ENCODE measurements around the gene IGSF11. TPM values are rescaled to one million over a fixed set of nuclear protein-coding genes. Genes with fewer than 3 reads are reported as not detected.

Gene IGSF11
- total and polyA plus RNA-seq, 2 donors: 0.27 to 0.42 TPM

DNA sequence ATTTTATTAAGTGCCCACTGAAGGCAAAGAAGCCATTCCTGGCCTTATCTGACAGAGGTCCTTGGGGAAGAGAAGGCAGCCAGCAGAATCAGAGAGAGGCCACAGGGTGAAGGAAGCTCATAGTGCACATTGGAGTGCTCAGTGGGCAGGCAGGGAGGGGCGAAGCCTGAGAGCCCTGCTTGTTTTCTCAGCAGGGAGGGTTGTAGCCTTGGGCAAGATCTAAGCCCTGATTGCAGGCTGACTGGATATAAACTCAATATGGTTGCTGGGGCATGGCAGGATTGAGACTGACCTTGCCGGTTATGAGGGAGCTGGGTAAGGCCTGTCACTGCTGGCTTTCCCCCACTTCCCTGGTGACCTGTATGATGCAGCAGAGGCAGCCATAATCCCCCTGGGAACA is 7.5 kb upstream of the IGSF11 start:
- Histone ChIP-seq H3K4me3 (ENCODE audit: low read length in 2 of 2) (no peak overlapping the region), H3K4me1 (ENCODE audit: control insufficient read depth in 2 of 2, insufficient read depth in 2 of 2, low read length in 2 of 2) (no peaks in the 10 kb centered on the region), H3K9me3 (ENCODE audit: control insufficient read depth in 2 of 2, insufficient read depth in 1 of 2, low read length in 1 of 2) (no peaks in the 10 kb centered on the region), H3K27ac (ENCODE audit: low read depth in 1 of 2, low read length in 1 of 2) (no peak overlapping the region), H3K27me3 (ENCODE audit: control insufficient read depth in 2 of 2, insufficient read depth in 1 of 2, low read length in 1 of 2) (no peaks in the 10 kb centered on the region), H3K36me3 (ENCODE audit: control insufficient read depth in 2 of 2, insufficient read depth in 2 of 2, low read length in 1 of 2) (no peaks in the 10 kb centered on the region)
- 97% methylated on average over 2 of the region's 2 CpGs for WGBS
- DNase-seq (ENCODE audit: low read depth in 6 of 9, low spot score in 9 of 9): no peak

- Histone ChIP-seq H3K27me3 (ENCODE audit: control insufficient read depth in 2 of 2, insufficient read depth in 1 of 2, low read length in 1 of 2) (peaks cover 17 to 37% of the 10 kb centered on the region in 2 donors), H3K36me3 (ENCODE audit: control insufficient read depth in 2 of 2, insufficient read depth in 2 of 2, low read length in 1 of 2) (no peaks in the 10 kb centered on the region), H3K4me1 (ENCODE audit: control insufficient read depth in 2 of 2, insufficient read depth in 2 of 2, low read length in 2 of 2) (peaks cover 5 to 12% of the 10 kb centered on the region in 2 donors), H3K27ac (ENCODE audit: low read depth in 1 of 2, low read length in 1 of 2) (no peak overlapping the region), H3K9me3 (ENCODE audit: control insufficient read depth in 2 of 2, insufficient read depth in 1 of 2, low read length in 1 of 2) (no peaks in the 10 kb centered on the region), H3K4me3 (ENCODE audit: low read length in 2 of 2) (peak overlapping the region in 1 of 2 donors; percentile 44)
- DNase-seq (ENCODE audit: low read depth in 6 of 9, low spot score in 9 of 9): peak in 2 of 9 donors; percentile 50 to 80
- WGBS: 1% methylated on average over 18 of the region's 18 CpGs
These were observed 334 bp upstream of the IGSF11 start for GRCh38 chr3:119035014-119035346.

DNA sequence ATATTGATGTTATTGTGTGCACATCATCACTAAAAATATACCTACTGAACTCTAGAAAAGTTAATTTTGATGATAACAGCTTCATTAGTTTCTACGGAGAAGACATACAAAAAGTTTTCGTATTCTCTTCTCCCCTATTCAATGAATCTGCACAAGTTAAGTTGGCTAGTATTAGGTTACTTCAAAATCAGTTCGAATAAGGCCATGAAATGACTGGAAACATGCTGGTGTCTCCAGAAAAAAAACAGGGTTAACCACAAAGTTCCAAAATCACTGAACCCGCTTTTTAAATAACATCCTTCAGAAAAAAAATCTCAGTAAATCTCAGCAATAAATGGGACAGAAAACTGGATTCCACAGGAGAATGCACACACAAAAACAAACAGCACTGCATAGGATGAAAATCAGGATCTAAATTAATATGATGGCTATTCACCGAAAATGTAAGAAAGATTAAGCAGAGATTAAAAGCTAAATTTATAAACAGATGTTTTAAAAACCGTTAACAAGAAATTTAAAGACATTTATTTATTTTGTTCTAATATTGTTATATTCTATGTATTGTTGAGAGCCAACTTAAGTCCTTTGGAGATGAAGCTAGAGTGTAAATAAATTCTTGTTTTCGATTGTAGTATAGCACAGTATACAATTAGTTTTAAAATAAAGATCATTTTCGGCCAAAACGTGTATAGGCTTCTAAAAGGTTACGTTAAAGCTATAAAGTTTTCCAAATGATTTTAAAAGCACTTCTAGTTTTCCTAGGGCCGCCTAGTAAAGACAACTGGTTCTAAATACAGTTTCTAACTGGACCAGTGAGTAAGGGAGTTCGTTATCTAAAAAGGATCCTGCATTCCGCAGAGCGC is 1.0 kb downstream of the IGSF11 start:
- 56% methylated on average over 14 of the region's 14 CpGs for WGBS
- H3K27me3 ChIP-seq (ENCODE audit: control insufficient read depth in 2 of 2, insufficient read depth in 1 of 2, low read length in 1 of 2): peaks cover 17 to 37% of the 10 kb centered on the region in 2 donors
- peak in 1 of 9 donors; percentile 4 for DNase-seq (ENCODE audit: low read depth in 6 of 9, low spot score in 9 of 9)
- no peaks in the 10 kb centered on the region for H3K36me3 ChIP-seq (ENCODE audit: control insufficient read depth in 2 of 2, insufficient read depth in 2 of 2, low read length in 1 of 2)
- H3K4me1 ChIP-seq (ENCODE audit: control insufficient read depth in 2 of 2, insufficient read depth in 2 of 2, low read length in 2 of 2): peaks cover 5 to 12% of the 10 kb centered on the region in 2 donors
- H3K9me3 ChIP-seq (ENCODE audit: control insufficient read depth in 2 of 2, insufficient read depth in 1 of 2, low read length in 1 of 2): no peaks in the 10 kb centered on the region
- peak overlapping the region in 1 of 2 donors; percentile 44 for H3K4me3 ChIP-seq (ENCODE audit: low read length in 2 of 2)
- H3K27ac ChIP-seq (ENCODE audit: low read depth in 1 of 2, low read length in 1 of 2): no peak overlapping the region

DNA sequence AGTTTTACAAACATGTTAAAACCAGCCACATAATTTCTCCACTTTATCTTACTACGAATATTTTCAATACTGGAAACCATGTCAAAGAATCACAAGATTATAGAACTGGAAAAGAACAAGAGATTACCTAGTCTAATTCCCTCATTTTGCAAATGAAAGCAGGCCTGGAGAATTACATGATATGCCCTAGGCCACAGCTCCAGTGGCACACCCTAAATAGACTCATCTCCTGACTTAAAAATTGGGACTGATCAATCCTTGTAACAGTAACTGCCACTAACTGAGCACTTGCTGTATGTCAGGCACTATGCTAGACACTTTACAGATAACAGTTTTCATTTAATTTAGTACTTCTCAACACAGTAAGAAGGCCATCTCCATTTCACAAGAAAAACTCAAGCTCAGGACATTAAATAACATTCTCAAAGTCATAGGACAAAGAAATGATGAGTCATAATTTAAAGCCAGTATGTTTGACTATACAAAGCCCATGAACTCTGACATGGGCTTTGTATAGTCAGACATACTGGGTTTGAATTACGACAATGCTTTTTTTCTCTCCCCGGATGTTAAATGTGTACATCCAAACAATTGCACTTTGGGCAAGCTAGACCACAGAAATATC is 9.4 kb downstream of the IGSF11 start:
- no peak overlapping the region for H3K27ac ChIP-seq (ENCODE audit: low read depth in 1 of 2, low read length in 1 of 2)
- no peak for DNase-seq (ENCODE audit: low read depth in 6 of 9, low spot score in 9 of 9)
- H3K4me3 ChIP-seq (ENCODE audit: low read length in 2 of 2): no peak overlapping the region
- H3K9me3 ChIP-seq (ENCODE audit: control insufficient read depth in 2 of 2, insufficient read depth in 1 of 2, low read length in 1 of 2): no peaks in the 10 kb centered on the region
- H3K27me3 ChIP-seq (ENCODE audit: control insufficient read depth in 2 of 2, insufficient read depth in 1 of 2, low read length in 1 of 2): no peaks in the 10 kb centered on the region
- WGBS: 94% methylated on average over 3 of the region's 3 CpGs
- no peaks in the 10 kb centered on the region for H3K4me1 ChIP-seq (ENCODE audit: control insufficient read depth in 2 of 2, insufficient read depth in 2 of 2, low read length in 2 of 2)
- no peaks in the 10 kb centered on the region for H3K36me3 ChIP-seq (ENCODE audit: control insufficient read depth in 2 of 2, insufficient read depth in 2 of 2, low read length in 1 of 2)

GRCh38 chr3:119019767-119020518 is 14.7 kb downstream of the IGSF11 start:
- Histone ChIP-seq H3K4me1 (ENCODE audit: control insufficient read depth in 2 of 2, insufficient read depth in 2 of 2, low read length in 2 of 2) (no peaks in the 10 kb centered on the region), H3K27ac (ENCODE audit: low read depth in 1 of 2, low read length in 1 of 2) (no peak overlapping the region), H3K9me3 (ENCODE audit: control insufficient read depth in 2 of 2, insufficient read depth in 1 of 2, low read length in 1 of 2) (no peaks in the 10 kb centered on the region), H3K4me3 (ENCODE audit: low read length in 2 of 2) (no peak overlapping the region), H3K27me3 (ENCODE audit: control insufficient read depth in 2 of 2, insufficient read depth in 1 of 2, low read length in 1 of 2) (no peaks in the 10 kb centered on the region), H3K36me3 (ENCODE audit: control insufficient read depth in 2 of 2, insufficient read depth in 2 of 2, low read length in 1 of 2) (no peaks in the 10 kb centered on the region)
- DNase-seq (ENCODE audit: low read depth in 6 of 9, low spot score in 9 of 9): no peak
- WGBS: 58% methylated on average over 4 of the region's 4 CpGs

DNA sequence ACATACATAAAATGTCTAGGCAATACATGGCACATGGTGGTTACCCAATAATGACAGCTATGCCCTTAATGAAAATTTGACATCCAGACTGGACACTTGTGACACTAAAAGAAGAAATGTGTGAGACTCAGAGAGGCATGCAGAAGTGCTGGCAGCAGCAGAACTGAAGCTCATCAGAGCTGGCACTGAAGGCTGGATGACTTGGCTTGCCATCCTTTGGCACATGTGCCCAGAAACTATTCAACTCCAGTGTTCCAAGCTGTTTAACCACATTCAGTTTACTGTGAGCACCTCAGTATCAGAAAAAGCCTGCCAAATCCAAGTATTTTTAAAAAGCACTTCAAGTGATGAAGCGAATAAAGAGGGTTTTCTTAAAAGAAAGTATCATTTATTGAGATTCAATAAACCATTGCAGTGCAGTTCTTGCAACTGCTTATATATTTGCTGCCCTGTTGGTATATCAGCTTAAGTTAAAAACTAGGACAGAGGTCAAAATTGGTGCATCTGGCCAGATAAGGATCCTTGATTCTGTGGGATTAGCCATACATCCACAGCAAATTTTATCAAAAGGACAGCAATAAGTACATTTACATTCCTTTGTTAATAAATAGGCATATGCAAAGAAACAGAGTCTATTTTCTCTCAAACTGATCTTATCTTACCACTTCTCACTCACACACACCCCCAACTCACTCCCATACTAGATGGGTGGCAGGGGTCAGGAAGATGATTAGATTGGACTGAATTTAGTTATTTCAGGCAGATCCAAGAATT is 15.8 kb downstream of the IGSF11 start:
- no peaks in the 10 kb centered on the region for H3K36me3 ChIP-seq (ENCODE audit: control insufficient read depth in 2 of 2, insufficient read depth in 2 of 2, low read length in 1 of 2)
- no peaks in the 10 kb centered on the region for H3K4me1 ChIP-seq (ENCODE audit: control insufficient read depth in 2 of 2, insufficient read depth in 2 of 2, low read length in 2 of 2)
- WGBS: 95% methylated on average over 1 of the region's 1 CpG
- H3K9me3 ChIP-seq (ENCODE audit: control insufficient read depth in 2 of 2, insufficient read depth in 1 of 2, low read length in 1 of 2): no peaks in the 10 kb centered on the region
- no peak overlapping the region for H3K4me3 ChIP-seq (ENCODE audit: low read length in 2 of 2)
- no peak for DNase-seq (ENCODE audit: low read depth in 6 of 9, low spot score in 9 of 9)
- H3K27me3 ChIP-seq (ENCODE audit: control insufficient read depth in 2 of 2, insufficient read depth in 1 of 2, low read length in 1 of 2): no peaks in the 10 kb centered on the region
- H3K27ac ChIP-seq (ENCODE audit: low read depth in 1 of 2, low read length in 1 of 2): no peak overlapping the region

DNA sequence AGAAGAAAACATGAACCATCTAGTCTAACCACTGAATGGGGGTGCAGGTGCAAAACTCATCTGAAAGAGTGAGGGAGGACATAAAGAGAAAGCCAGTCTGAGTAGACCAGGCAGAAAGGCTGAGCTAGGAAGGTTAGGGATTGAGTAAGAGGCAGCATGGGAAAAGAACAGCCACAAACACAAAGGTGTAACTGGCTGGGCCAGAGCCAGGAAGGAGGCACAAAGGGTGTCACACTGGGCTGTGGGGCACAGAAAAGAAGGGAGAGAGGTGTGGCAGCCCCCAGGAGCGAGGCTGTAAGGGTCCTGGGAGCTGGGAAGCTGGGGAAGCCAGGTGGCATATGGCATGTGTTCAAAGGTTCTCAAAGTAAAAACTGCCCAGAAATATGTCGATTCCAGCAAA is 18.7 kb downstream of the IGSF11 start:
- Histone ChIP-seq H3K27me3 (ENCODE audit: control insufficient read depth in 2 of 2, insufficient read depth in 1 of 2, low read length in 1 of 2) (no peaks in the 10 kb centered on the region), H3K36me3 (ENCODE audit: control insufficient read depth in 2 of 2, insufficient read depth in 2 of 2, low read length in 1 of 2) (no peaks in the 10 kb centered on the region), H3K9me3 (ENCODE audit: control insufficient read depth in 2 of 2, insufficient read depth in 1 of 2, low read length in 1 of 2) (no peaks in the 10 kb centered on the region), H3K27ac (ENCODE audit: low read depth in 1 of 2, low read length in 1 of 2) (no peak overlapping the region), H3K4me3 (ENCODE audit: low read length in 2 of 2) (no peak overlapping the region), H3K4me1 (ENCODE audit: control insufficient read depth in 2 of 2, insufficient read depth in 2 of 2, low read length in 2 of 2) (no peaks in the 10 kb centered on the region)
- WGBS: 80% methylated on average over 2 of the region's 2 CpGs
- DNase-seq (ENCODE audit: low read depth in 6 of 9, low spot score in 9 of 9): no peak

GRCh38 chr3:119013951-119014350 is 20.7 kb downstream of the IGSF11 start:
- no peaks in the 10 kb centered on the region for H3K9me3 ChIP-seq (ENCODE audit: control insufficient read depth in 2 of 2, insufficient read depth in 1 of 2, low read length in 1 of 2)
- H3K27me3 ChIP-seq (ENCODE audit: control insufficient read depth in 2 of 2, insufficient read depth in 1 of 2, low read length in 1 of 2): no peaks in the 10 kb centered on the region
- 66% methylated on average over 3 of the region's 3 CpGs for WGBS
- H3K27ac ChIP-seq (ENCODE audit: low read depth in 1 of 2, low read length in 1 of 2): no peak overlapping the region
- DNase-seq (ENCODE audit: low read depth in 6 of 9, low spot score in 9 of 9): no peak
- H3K36me3 ChIP-seq (ENCODE audit: control insufficient read depth in 2 of 2, insufficient read depth in 2 of 2, low read length in 1 of 2): no peaks in the 10 kb centered on the region
- H3K4me3 ChIP-seq (ENCODE audit: low read length in 2 of 2): no peak overlapping the region
- H3K4me1 ChIP-seq (ENCODE audit: control insufficient read depth in 2 of 2, insufficient read depth in 2 of 2, low read length in 2 of 2): no peaks in the 10 kb centered on the region

All from thymus (tissue), 11 donors.